A673 (cell line): ENCODE data around the gene CTNNA3. TPM values are rescaled to one million over a fixed set of nuclear protein-coding genes. Genes with fewer than 3 reads are reported as not detected.

ENCODE experiments used
- BruUV-seq: library from RNA; stranded (reverse); fragments of 400-500 nt; replicated peaks from 2 replicates; lab custom pipeline; 2021; lab: Mats Ljungman, UMichigan
- CTCF ChIA-PET: fragments of 300-600 bp; sonication (Branson Sonifier 250); formaldehyde crosslinking; loops from one replicate; lab custom pipeline; 2022; ENCODE audit warnings: antibody characterized with exemption; lab: Charles Lee
- POLR2A ChIA-PET: fragments of 300-600 bp; sonication (Branson Sonifier 250); formaldehyde crosslinking; loops from one replicate; lab custom pipeline; 2022; ENCODE audit warnings: antibody characterized with exemption; ENCODE audit not compliant: low non-redundant PET; lab: Charles Lee
- DNase-seq: peaks from one replicate; pipeline ENCODE4 v3.0.0-alpha.2; 2015; ENCODE audit warnings: low spot score
- H3K27ac ChIP-seq: fragments of 200-600 bp; sonication (generic); 2 replicates; pipeline ENCODE4 v1.5.1; 2016; ENCODE audit warnings: mixed run types, low read depth, mild to moderate bottlenecking, mixed read lengths, antibody characterized with exemption, low read length; ENCODE audit not compliant: poor library complexity, severe bottlenecking
- H3K27me3 ChIP-seq: fragments of 200-600 bp; sonication (generic); replicated peaks from 2 replicates; pipeline ENCODE4 v1.6.1; 2017; ENCODE audit warnings: mixed run types, low read depth, mild to moderate bottlenecking, mixed read lengths, antibody characterized with exemption, low read length; ENCODE audit not compliant: insufficient read depth, poor library complexity
- H3K36me3 ChIP-seq: fragments of 200-600 bp; sonication (generic); 2 replicates; pipeline ENCODE4 v1.6.1; 2016; ENCODE audit warnings: mixed run types, mild to moderate bottlenecking, mixed read lengths, antibody characterized with exemption, low read length; ENCODE audit not compliant: insufficient read depth, poor library complexity, severe bottlenecking
- H3K4me1 ChIP-seq: fragments of 200-600 bp; sonication (generic); 2 replicates; pipeline ENCODE4 v1.6.1; 2017; ENCODE audit warnings: mixed run types, mild to moderate bottlenecking, mixed read lengths, antibody characterized with exemption, low read length; ENCODE audit not compliant: insufficient read depth, poor library complexity, severe bottlenecking
- H3K4me3 ChIP-seq: fragments of 200-600 bp; sonication (generic); 2 replicates; pipeline ENCODE4 v1.5.1; 2016; ENCODE audit warnings: low read depth, mixed run types, mild to moderate bottlenecking, mixed read lengths, low read length; ENCODE audit not compliant: poor library complexity, severe bottlenecking
- H3K9me3 ChIP-seq: fragments of 200-600 bp; sonication (generic); 2 replicates; pipeline ENCODE4 v1.6.1; 2016; ENCODE audit warnings: mixed run types, low read depth, mild to moderate bottlenecking, mixed read lengths, antibody characterized with exemption, low read length; ENCODE audit not compliant: poor library complexity, severe bottlenecking
- CTCF ChIP-seq: fragments of 300-800, 200-600 bp; sonication (generic); conservative IDR thresholded peaks from 2 replicates; pipeline ENCODE4 v1.5.1; 2017; ENCODE audit warnings: low read depth, mild to moderate bottlenecking, antibody characterized with exemption, low read length, moderate library complexity, mixed read lengths
- EZH2 ChIP-seq: fragments of 200-600 bp; sonication (generic); IDR thresholded peaks from 2 replicates; pipeline ENCODE4 v1.6.1; 2017; ENCODE audit warnings: borderline replicate concordance, low read depth, mild to moderate bottlenecking, mixed read lengths, antibody characterized with exemption, low read length; ENCODE audit not compliant: poor library complexity, severe bottlenecking
- intact Hi-C: fragments of 100-400 bp; cut with micrococcal nuclease; formaldehyde crosslinking; loops from one replicate; pipeline ENCODE4 v1.10.0; 2022; ENCODE audit not compliant: unreplicated experiment
- total RNA-seq: library from RNA; stranded (reverse); gene quantifications from 2 replicates; pipeline ENCODE4 v1.2.3, GENCODE V29; 2021

Gene CTNNA3
- total RNA-seq, 1 experiment from 2014 or later: not detected

- Histone ChIP-seq H3K27ac (no peak overlapping the region), H3K36me3 (no peaks in the 10 kb centered on the region), H3K4me1 (no peaks in the 10 kb centered on the region), H3K4me3 (no peak overlapping the region), H3K9me3 (no peaks in the 10 kb centered on the region), H3K27me3 (peaks cover 8% of the 10 kb centered on the region)
- intact Hi-C loops: no loop called here
- no TSS peak for BruUV-seq
- POLR2A ChIA-PET: no interaction called here
- DNase-seq: no peak
- CTCF ChIA-PET: no interaction called here
- TF ChIP-seq EZH2: no peak
- TF ChIP-seq CTCF: no peak
Measured at GRCh38 chr10:66811211-66811610, 884.8 kb downstream of the CTNNA3 start.

GRCh38 chr10:66809402-66809801, 886.6 kb downstream of the CTNNA3 start:
- CTCF ChIA-PET: no interaction called here

GRCh38 chr10:66805612-66806011, 890.4 kb downstream of the CTNNA3 start:
- no TSS peak for BruUV-seq
- Histone ChIP-seq H3K36me3 (no peaks in the 10 kb centered on the region), H3K9me3 (no peaks in the 10 kb centered on the region), H3K27ac (no peak overlapping the region), H3K4me3 (no peak overlapping the region), H3K27me3 (no peaks in the 10 kb centered on the region), H3K4me1 (no peaks in the 10 kb centered on the region)
- intact Hi-C loops: no loop called here
- TF ChIP-seq CTCF (no peak), EZH2 (no peak)
- POLR2A ChIA-PET: no interaction called here
- CTCF ChIA-PET: no interaction called here
- no peak for DNase-seq

More at GRCh38 chr10:66809402-66809801, 886.6 kb downstream of the CTNNA3 start:
- Histone ChIP-seq H3K27ac (no peak overlapping the region), H3K9me3 (no peaks in the 10 kb centered on the region), H3K4me3 (no peak overlapping the region), H3K36me3 (no peaks in the 10 kb centered on the region), H3K27me3 (peaks cover 8% of the 10 kb centered on the region), H3K4me1 (no peaks in the 10 kb centered on the region)
- BruUV-seq: no TSS peak
- intact Hi-C loops: no loop called here
- DNase-seq: no peak
- TF ChIP-seq EZH2: no peak
- POLR2A ChIA-PET: no interaction called here

- no peaks in the 10 kb centered on the region for H3K36me3 ChIP-seq
- H3K9me3 ChIP-seq: no peaks in the 10 kb centered on the region
- H3K27me3 ChIP-seq: no peaks in the 10 kb centered on the region
- intact Hi-C loops: no loop called here
- TF ChIP-seq CTCF (no peak), EZH2 (no peak)
- H3K27ac ChIP-seq: no peak overlapping the region
- DNase-seq: no peak
- ChIA-PET CTCF (no interaction called here), POLR2A (no interaction called here)
- no peaks in the 10 kb centered on the region for H3K4me1 ChIP-seq
- no TSS peak for BruUV-seq
- no peak overlapping the region for H3K4me3 ChIP-seq
Measured at GRCh38 chr10:66804962-66805361, 891.0 kb downstream of the CTNNA3 start.
